22Rv1 (cell line): Measurements from ENCODE around the gene ABL1.

Experiments
- H3K27ac ChIP-seq: fragments of 450-650 bp; 2 replicates; pipeline ENCODE4 v1.5.1; 2017
- CTCF ChIP-seq: fragments of 450-650 bp; IDR thresholded peaks from 2 replicates; pipeline ENCODE4 v1.5.1; 2017; ENCODE audit warnings: mild to moderate bottlenecking
- ZFX ChIP-seq: fragments of 450-650 bp; IDR thresholded peaks from 2 replicates; pipeline ENCODE4 v1.6.1; 2017; ENCODE audit warnings: antibody characterized with exemption, borderline replicate concordance

ABL1 gene

GRCh38 chr9:130911254-130912049, 76.4 kb downstream of the ABL1 start:
- H3K27ac ChIP-seq = no peak overlapping the region
- TF ChIP-seq ZFX = no peak
- no peak for TF ChIP-seq CTCF

- no peak for TF ChIP-seq CTCF
- TF ChIP-seq ZFX = no peak
- no peak overlapping the region for H3K27ac ChIP-seq
These were observed 78.0 kb downstream of the ABL1 start for GRCh38 chr9:130912932-130913598.

- H3K27ac ChIP-seq = no peak overlapping the region
These were observed 78.8 kb downstream of the ABL1 start for GRCh38 chr9:130913599-130914416.

GRCh38 chr9:130914417-130915095, 79.5 kb downstream of the ABL1 start:
- TF ChIP-seq CTCF = no peak
- no peak for TF ChIP-seq ZFX
- H3K27ac ChIP-seq = no peak overlapping the region

More at GRCh38 chr9:130913599-130914416, 78.8 kb downstream of the ABL1 start:
- no peak for TF ChIP-seq CTCF
- no peak for TF ChIP-seq ZFX

- TF ChIP-seq CTCF = no peak
- TF ChIP-seq ZFX = no peak
- H3K27ac ChIP-seq = no peak overlapping the region
These were observed 80.0 kb downstream of the ABL1 start for GRCh38 chr9:130915096-130915447.

GRCh38 chr9:130917168-130917960, 82.3 kb downstream of the ABL1 start:
- H3K27ac ChIP-seq = no peak overlapping the region
- TF ChIP-seq CTCF (no peak), ZFX (no peak)
